Immature natural killer cell (primary cell): Measurements from ENCODE around the gene PHLDA2. TPM values are rescaled to one million over a fixed set of nuclear protein-coding genes. Genes with fewer than 3 reads are reported as not detected.

Experiments
- DNase-seq, 3 donors: peaks; one replicate each; pipeline ENCODE4 v3.0.0; 2022; ENCODE audit warnings: mixed read lengths in 1 of 3
- H3K27ac Mint-ChIP-seq, 6 donors: one replicate each; pipeline ENCODE4 v1.8.0; 2020; ENCODE audit warnings: mixed read lengths in 6 of 6, mild to moderate bottlenecking in 5 of 6, inconsistent platforms in 4 of 6, moderate library complexity in 3 of 6
- H3K27me3 Mint-ChIP-seq, 3 donors: one replicate each; pipeline ENCODE4 v1.8.0; 2020 to 2021; ENCODE audit warnings: low read depth in 3 of 3, mild to moderate bottlenecking in 3 of 3, mixed read lengths in 3 of 3, moderate library complexity in 3 of 3, inconsistent platforms in 1 of 3
- H3K36me3 Mint-ChIP-seq, 3 donors: one replicate each; pipeline ENCODE4 v1.8.0; 2020; ENCODE audit warnings: mixed read lengths in 3 of 3, inconsistent platforms in 2 of 3, mild to moderate bottlenecking in 2 of 3
- H3K4me1 Mint-ChIP-seq, 2 donors: one replicate each; pipeline ENCODE4 v1.8.0; 2020; ENCODE audit warnings: inconsistent platforms in 2 of 2, mild to moderate bottlenecking in 2 of 2, mixed read lengths in 2 of 2, moderate library complexity in 1 of 2
- H3K4me3 Mint-ChIP-seq, 5 donors: one replicate each; pipeline ENCODE4 v1.8.0; 2020; ENCODE audit warnings: mild to moderate bottlenecking in 5 of 5, mixed read lengths in 5 of 5, inconsistent platforms in 3 of 5, moderate library complexity in 3 of 5
- H3K9me3 Mint-ChIP-seq, 6 donors: one replicate each; pipeline ENCODE4 v1.8.0; 2020; ENCODE audit warnings: mild to moderate bottlenecking in 6 of 6, mixed read lengths in 6 of 6, inconsistent platforms in 4 of 6, moderate library complexity in 3 of 6
- polyA plus RNA-seq, 3 donors: library from polyadenylated mRNA; unstranded; fragments of 300-500 nt; fragmentation: Illumina TruSeq; gene quantifications; one replicate each; pipeline ENCODE4 v1.2.3, GENCODE V29; 2021

The PHLDA2 gene
- polyA plus RNA-seq, 3 donors from 2014 or later, result 0.27 TPM; not detected in 2

- Mint-ChIP-seq H3K9me3 (no peaks in the 10 kb centered on the region), H3K27ac (no peak overlapping the region), H3K4me3 (no peak overlapping the region), H3K4me1 (no peaks in the 10 kb centered on the region), H3K36me3 (no peaks in the 10 kb centered on the region), H3K27me3 (peaks cover 2 to 5% (median 2%) of the 10 kb centered on the region in 3 donors)
- DNase-seq, result no peak
Measured at GRCh38 chr11:2921742-2922493, 7.3 kb downstream of the PHLDA2 start.

GRCh38 chr11:2921261-2921660, 8.0 kb downstream of the PHLDA2 start:
- no peak overlapping the region for H3K4me3 Mint-ChIP-seq
- no peaks in the 10 kb centered on the region for H3K4me1 Mint-ChIP-seq
- no peak for DNase-seq
- H3K36me3 Mint-ChIP-seq, result no peaks in the 10 kb centered on the region
- H3K9me3 Mint-ChIP-seq, result no peaks in the 10 kb centered on the region
- no peak overlapping the region for H3K27ac Mint-ChIP-seq
- H3K27me3 Mint-ChIP-seq, result peaks cover 0 to 3% (median 0%) of the 10 kb centered on the region in 3 donors

- H3K27me3 Mint-ChIP-seq, result peaks cover 0 to 3% (median 0%) of the 10 kb centered on the region in 3 donors
- no peaks in the 10 kb centered on the region for H3K9me3 Mint-ChIP-seq
- DNase-seq, result no peak
- H3K4me1 Mint-ChIP-seq, result no peaks in the 10 kb centered on the region
- H3K36me3 Mint-ChIP-seq, result no peaks in the 10 kb centered on the region
- H3K4me3 Mint-ChIP-seq, result no peak overlapping the region
- no peak overlapping the region for H3K27ac Mint-ChIP-seq
Measured at GRCh38 chr11:2920343-2920742, 8.9 kb downstream of the PHLDA2 start.

GRCh38 chr11:2919837-2920236, 9.4 kb downstream of the PHLDA2 start:
- H3K4me3 Mint-ChIP-seq, result no peak overlapping the region
- DNase-seq, result no peak
- H3K9me3 Mint-ChIP-seq, result no peaks in the 10 kb centered on the region
- peaks cover 0 to 1% of the 10 kb centered on the region in 2 donors for H3K4me1 Mint-ChIP-seq
- peaks cover 0 to 3% (median 0%) of the 10 kb centered on the region in 3 donors for H3K27me3 Mint-ChIP-seq
- H3K27ac Mint-ChIP-seq, result no peak overlapping the region
- H3K36me3 Mint-ChIP-seq, result no peaks in the 10 kb centered on the region

GRCh38 chr11:2919188-2919587, 10.0 kb downstream of the PHLDA2 start:
- Mint-ChIP-seq H3K27ac (no peak overlapping the region), H3K9me3 (no peaks in the 10 kb centered on the region), H3K27me3 (peaks cover 0 to 3% (median 0%) of the 10 kb centered on the region in 3 donors), H3K4me1 (peaks cover 0 to 1% of the 10 kb centered on the region in 2 donors), H3K36me3 (no peaks in the 10 kb centered on the region), H3K4me3 (no peak overlapping the region)
- no peak for DNase-seq

- no peak for DNase-seq
- H3K4me1 Mint-ChIP-seq, result peaks cover 0 to 9% of the 10 kb centered on the region in 2 donors
- no peak overlapping the region for H3K4me3 Mint-ChIP-seq
Measured at GRCh38 chr11:2917842-2918490, 11.3 kb downstream of the PHLDA2 start.

GRCh38 chr11:2916892-2917645, 12.2 kb downstream of the PHLDA2 start:
- Mint-ChIP-seq H3K27me3 (peaks cover 0 to 3% (median 0%) of the 10 kb centered on the region in 3 donors), H3K9me3 (no peaks in the 10 kb centered on the region), H3K36me3 (no peaks in the 10 kb centered on the region), H3K4me3 (no peak overlapping the region), H3K4me1 (peaks cover 0 to 9% of the 10 kb centered on the region in 2 donors), H3K27ac (no peak overlapping the region)
- no peak for DNase-seq

More at GRCh38 chr11:2917842-2918490, 11.3 kb downstream of the PHLDA2 start:
- peaks cover 0 to 3% (median 0%) of the 10 kb centered on the region in 3 donors for H3K27me3 Mint-ChIP-seq
- no peaks in the 10 kb centered on the region for H3K36me3 Mint-ChIP-seq
- H3K27ac Mint-ChIP-seq, result no peak overlapping the region
- H3K9me3 Mint-ChIP-seq, result no peaks in the 10 kb centered on the region

- peaks cover 0 to 9% of the 10 kb centered on the region in 2 donors for H3K4me1 Mint-ChIP-seq
- peaks cover 0 to 3% (median 0%) of the 10 kb centered on the region in 3 donors for H3K27me3 Mint-ChIP-seq
- no peak overlapping the region for H3K4me3 Mint-ChIP-seq
- H3K36me3 Mint-ChIP-seq, result no peaks in the 10 kb centered on the region
- no peak for DNase-seq
- H3K9me3 Mint-ChIP-seq, result no peaks in the 10 kb centered on the region
- no peak overlapping the region for H3K27ac Mint-ChIP-seq
Measured at GRCh38 chr11:2916114-2916891, 12.9 kb downstream of the PHLDA2 start.

GRCh38 chr11:2915473-2915872, 13.7 kb downstream of the PHLDA2 start:
- DNase-seq, result no peak
- Mint-ChIP-seq H3K27me3 (peaks cover 0 to 3% (median 0%) of the 10 kb centered on the region in 3 donors), H3K36me3 (no peaks in the 10 kb centered on the region), H3K27ac (no peak overlapping the region), H3K4me1 (peaks cover 0 to 9% of the 10 kb centered on the region in 2 donors), H3K9me3 (no peaks in the 10 kb centered on the region), H3K4me3 (no peak overlapping the region)

- H3K9me3 Mint-ChIP-seq, result no peaks in the 10 kb centered on the region
- no peak overlapping the region for H3K4me3 Mint-ChIP-seq
- H3K36me3 Mint-ChIP-seq, result no peaks in the 10 kb centered on the region
- no peak overlapping the region for H3K27ac Mint-ChIP-seq
- H3K27me3 Mint-ChIP-seq, result peaks cover 0 to 3% (median 0%) of the 10 kb centered on the region in 3 donors
- H3K4me1 Mint-ChIP-seq, result peaks cover 0 to 9% of the 10 kb centered on the region in 2 donors
- no peak for DNase-seq
Measured at GRCh38 chr11:2914455-2915195, 14.6 kb downstream of the PHLDA2 start.

GRCh38 chr11:2913776-2914175, 15.4 kb downstream of the PHLDA2 start:
- Mint-ChIP-seq H3K27me3 (peaks cover 0 to under 1% (median 0%) of the 10 kb centered on the region in 3 donors), H3K4me3 (no peak overlapping the region), H3K9me3 (no peaks in the 10 kb centered on the region), H3K36me3 (no peaks in the 10 kb centered on the region), H3K4me1 (peaks cover 0 to 9% of the 10 kb centered on the region in 2 donors), H3K27ac (no peak overlapping the region)
- no peak for DNase-seq

GRCh38 chr11:2913019-2913431, 16.2 kb downstream of the PHLDA2 start:
- Mint-ChIP-seq H3K27me3 (no peaks in the 10 kb centered on the region), H3K4me1 (peaks cover 0 to 9% of the 10 kb centered on the region in 2 donors), H3K9me3 (no peaks in the 10 kb centered on the region), H3K36me3 (no peaks in the 10 kb centered on the region), H3K4me3 (no peak overlapping the region), H3K27ac (no peak overlapping the region)
- no peak for DNase-seq

GRCh38 chr11:2912498-2912897, 16.7 kb downstream of the PHLDA2 start:
- H3K4me1 Mint-ChIP-seq, result peaks cover 0 to 9% of the 10 kb centered on the region in 2 donors
- H3K27me3 Mint-ChIP-seq, result no peaks in the 10 kb centered on the region
- H3K9me3 Mint-ChIP-seq, result no peaks in the 10 kb centered on the region
- H3K4me3 Mint-ChIP-seq, result no peak overlapping the region
- no peak for DNase-seq
- no peak overlapping the region for H3K27ac Mint-ChIP-seq
- H3K36me3 Mint-ChIP-seq, result no peaks in the 10 kb centered on the region
